ENCODE data around the gene SLCO4A1. TPM values are rescaled to one million over a fixed set of nuclear protein-coding genes. Genes with fewer than 3 reads are reported as not detected.
"Not testable (repeated sequence)": the region's sequence is repeated elsewhere in the genome, so short reads cannot be mapped to it uniquely, and the experiment has no call there.

The SLCO4A1 gene
- total RNA-seq, 4 donors from 2014 or later = 1.8 to 51.2 (median 29.9) TPM

DNA sequence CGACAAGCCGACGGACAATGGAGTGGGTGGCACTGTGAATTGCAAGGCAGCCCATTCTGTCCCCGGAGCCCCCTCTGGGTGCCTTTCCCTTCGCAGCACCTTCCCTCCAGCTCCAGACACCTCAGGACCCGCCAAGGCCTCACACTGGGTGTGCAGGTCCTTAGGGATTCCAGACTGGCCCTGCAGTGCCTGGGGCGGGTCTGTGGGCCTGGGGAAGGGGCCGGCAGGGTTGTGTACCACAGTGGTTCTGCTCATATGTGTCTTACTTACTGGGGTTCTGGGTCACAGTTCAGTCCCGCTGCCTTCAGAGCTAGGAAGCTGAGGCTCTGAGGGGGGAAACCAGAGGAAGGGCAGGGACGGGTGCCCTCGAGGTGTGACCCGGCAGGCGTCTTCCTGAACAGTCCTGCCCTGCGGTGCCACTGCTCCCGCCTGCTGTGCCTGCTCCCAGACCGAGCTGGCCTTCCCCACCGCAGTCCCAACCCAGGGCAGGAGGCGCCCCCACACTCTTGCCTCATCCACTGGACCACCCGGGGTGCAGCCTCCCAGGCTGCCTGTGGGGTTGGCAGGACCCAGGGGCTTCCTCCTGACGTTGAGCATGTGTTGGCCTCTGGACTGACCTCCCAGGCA is 16.3 kb upstream of the SLCO4A1 start:
- intact Hi-C loops (cut with DNase I; ENCODE audit: low total_unique reads) = no loop called here
- no peak overlapping the region for H3K4me3 ChIP-seq
- no peak for DNase-seq
- TF ChIP-seq POLR2A (IDR thresholded peaks at IDR 0.05) = no peak
- TF ChIP-seq, protein P1, sequence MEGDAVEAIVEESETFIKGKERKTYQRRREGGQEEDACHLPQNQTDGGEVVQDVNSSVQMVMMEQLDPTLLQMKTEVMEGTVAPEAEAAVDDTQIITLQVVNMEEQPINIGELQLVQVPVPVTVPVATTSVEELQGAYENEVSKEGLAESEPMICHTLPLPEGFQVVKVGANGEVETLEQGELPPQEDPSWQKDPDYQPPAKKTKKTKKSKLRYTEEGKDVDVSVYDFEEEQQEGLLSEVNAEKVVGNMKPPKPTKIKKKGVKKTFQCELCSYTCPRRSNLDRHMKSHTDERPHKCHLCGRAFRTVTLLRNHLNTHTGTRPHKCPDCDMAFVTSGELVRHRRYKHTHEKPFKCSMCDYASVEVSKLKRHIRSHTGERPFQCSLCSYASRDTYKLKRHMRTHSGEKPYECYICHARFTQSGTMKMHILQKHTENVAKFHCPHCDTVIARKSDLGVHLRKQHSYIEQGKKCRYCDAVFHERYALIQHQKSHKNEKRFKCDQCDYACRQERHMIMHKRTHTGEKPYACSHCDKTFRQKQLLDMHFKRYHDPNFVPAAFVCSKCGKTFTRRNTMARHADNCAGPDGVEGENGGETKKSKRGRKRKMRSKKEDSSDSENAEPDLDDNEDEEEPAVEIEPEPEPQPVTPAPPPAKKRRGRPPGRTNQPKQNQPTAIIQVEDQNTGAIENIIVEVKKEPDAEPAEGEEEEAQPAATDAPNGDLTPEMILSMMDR (IDR thresholded peaks at IDR 0.05) = no peak
- H3K9me3 ChIP-seq = no peaks in the 10 kb centered on the region
- H3K27ac ChIP-seq = no peak overlapping the region
- no peaks in the 10 kb centered on the region for H3K27me3 ChIP-seq
- peaks cover 9 to 12% of the 10 kb centered on the region in 2 donors for H3K4me1 ChIP-seq
- H3K36me3 ChIP-seq = no peaks in the 10 kb centered on the region

DNA sequence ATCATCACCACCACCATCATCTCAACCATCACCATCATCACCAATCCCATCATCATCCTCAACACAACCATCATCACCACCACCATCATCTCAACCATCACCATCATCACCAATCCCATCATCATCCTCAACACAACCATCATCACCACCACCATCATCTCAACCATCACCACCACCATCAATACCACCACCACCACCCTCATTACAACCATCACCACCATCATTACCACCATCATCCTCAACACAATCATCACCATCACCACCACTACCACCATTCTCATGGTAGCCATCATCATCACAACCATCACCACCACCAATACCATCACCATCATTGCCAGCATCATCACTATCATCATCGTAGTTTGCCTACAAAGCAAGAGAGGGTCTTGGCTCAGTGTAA is 14.9 kb upstream of the SLCO4A1 start:
- intact Hi-C loops (cut with DNase I; ENCODE audit: low total_unique reads); H3K36me3 ChIP-seq; H3K27me3 ChIP-seq; H3K4me3 ChIP-seq; DNase-seq; H3K9me3 ChIP-seq; H3K27ac ChIP-seq: not testable (repeated sequence)
- peaks cover 9 to 12% of the 10 kb centered on the region in 2 donors for H3K4me1 ChIP-seq

DNA sequence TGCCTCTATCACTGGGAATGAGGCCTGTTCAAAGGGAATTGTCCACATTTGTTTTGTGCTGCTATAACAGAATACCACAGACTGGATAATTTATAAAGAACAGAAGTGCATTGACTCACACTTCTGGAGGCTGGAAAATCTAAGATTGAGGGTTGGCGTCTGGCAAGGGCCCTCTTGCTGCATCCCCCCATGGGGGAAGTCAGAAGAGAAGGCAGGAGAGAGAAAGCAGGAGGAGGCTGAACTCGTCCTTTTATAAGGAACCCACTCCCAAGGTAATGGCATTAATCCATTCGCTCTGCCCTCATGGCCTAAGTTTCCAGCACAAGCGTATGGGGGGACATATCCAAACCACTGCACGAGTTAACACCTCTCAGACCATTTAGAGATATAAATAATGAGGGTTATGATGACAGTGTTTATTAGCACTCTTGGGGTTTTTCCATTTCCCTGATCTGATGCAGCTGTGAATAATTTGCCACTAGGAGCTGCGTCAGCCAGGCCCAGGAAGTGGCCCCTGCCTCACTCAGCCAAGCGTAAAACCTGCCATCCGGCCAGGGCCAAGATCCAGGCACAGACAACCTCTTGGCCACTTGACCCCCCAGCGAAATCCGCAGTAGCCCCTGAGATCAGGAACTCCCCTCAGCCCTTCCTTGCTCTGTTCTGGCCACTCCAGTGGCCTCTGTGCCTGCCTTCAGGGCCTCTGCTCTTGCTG is 14.2 kb upstream of the SLCO4A1 start:
- H3K27ac ChIP-seq = no peak overlapping the region
- H3K4me3 ChIP-seq = no peak overlapping the region
- no peaks in the 10 kb centered on the region for H3K36me3 ChIP-seq
- TF ChIP-seq, protein P1 (IDR thresholded peaks at IDR 0.05) = no peak
- TF ChIP-seq POLR2A (IDR thresholded peaks at IDR 0.05) = no peak
- H3K27me3 ChIP-seq = no peaks in the 10 kb centered on the region
- no peak for DNase-seq
- no peaks in the 10 kb centered on the region for H3K9me3 ChIP-seq
- H3K4me1 ChIP-seq = peaks cover 4 to 10% of the 10 kb centered on the region in 2 donors
- intact Hi-C loops (cut with DNase I; ENCODE audit: low total_unique reads) = no loop called here

DNA sequence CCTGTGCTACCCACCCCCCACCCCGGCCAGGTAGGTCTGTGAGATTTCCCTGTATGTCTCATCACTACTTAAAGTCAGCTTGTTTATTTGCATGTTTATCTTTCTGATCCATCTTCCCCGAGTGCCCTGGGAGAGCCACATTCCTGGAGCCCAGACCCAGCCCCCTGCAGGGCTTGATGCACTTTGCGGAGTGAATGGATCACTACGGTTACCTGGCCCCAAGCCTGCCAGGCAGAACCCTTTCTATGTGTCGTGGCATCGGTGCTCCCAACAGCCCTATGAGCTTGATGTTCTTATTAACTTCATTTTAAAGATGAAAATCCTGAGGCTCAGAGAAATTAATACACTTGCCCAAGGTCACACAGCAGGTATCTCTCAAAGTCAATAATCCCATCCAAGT is 13.6 kb upstream of the SLCO4A1 start:
- intact Hi-C loops (cut with DNase I; ENCODE audit: low total_unique reads) = no loop called here
- DNase-seq = no peak
- H3K27ac ChIP-seq = no peak overlapping the region
- H3K4me3 ChIP-seq = no peak overlapping the region
- no peaks in the 10 kb centered on the region for H3K9me3 ChIP-seq
- TF ChIP-seq, protein P1 (IDR thresholded peaks at IDR 0.05) = no peak
- TF ChIP-seq POLR2A (IDR thresholded peaks at IDR 0.05) = no peak
- no peaks in the 10 kb centered on the region for H3K27me3 ChIP-seq
- no peaks in the 10 kb centered on the region for H3K36me3 ChIP-seq
- peaks cover 0 to 4% of the 10 kb centered on the region in 2 donors for H3K4me1 ChIP-seq

DNA sequence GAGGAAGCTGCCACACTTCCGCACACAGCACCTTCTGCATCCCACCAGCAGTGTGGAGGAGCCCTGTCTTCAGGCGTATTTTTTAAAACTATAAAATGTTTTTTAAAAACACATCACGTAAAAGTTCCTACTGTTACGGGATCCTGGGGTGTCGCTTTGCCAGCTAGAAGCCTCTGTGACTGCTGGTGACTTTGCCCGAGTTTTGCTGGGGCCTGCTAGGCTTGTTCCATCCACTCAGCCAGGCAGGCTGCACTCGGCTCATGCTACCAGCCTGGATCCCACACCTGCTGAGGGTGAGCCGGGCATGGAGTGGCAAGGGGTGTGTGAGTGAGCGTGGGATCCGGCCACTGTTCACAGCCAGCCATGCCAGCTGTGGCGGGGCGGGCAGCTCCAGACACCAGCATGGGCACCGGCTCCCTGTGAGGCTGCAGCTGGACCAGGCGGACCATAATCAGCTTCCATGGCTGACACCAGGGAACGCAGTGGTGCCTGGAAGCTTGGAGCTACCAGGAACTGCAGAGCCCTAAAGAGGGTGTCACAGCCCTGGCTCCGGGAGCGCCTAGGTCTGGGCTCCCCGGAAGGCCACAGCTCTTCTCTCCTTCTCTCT is 12.3 kb upstream of the SLCO4A1 start:
- H3K9me3 ChIP-seq = no peaks in the 10 kb centered on the region
- TF ChIP-seq, protein P1 (IDR thresholded peaks at IDR 0.05) = no peak
- no peak for TF ChIP-seq POLR2A (IDR thresholded peaks at IDR 0.05)
- no peak for DNase-seq
- no peak overlapping the region for H3K4me3 ChIP-seq
- H3K36me3 ChIP-seq = no peaks in the 10 kb centered on the region
- H3K27ac ChIP-seq = no peak overlapping the region
- intact Hi-C loops (cut with DNase I; ENCODE audit: low total_unique reads) = no loop called here
- H3K27me3 ChIP-seq = no peaks in the 10 kb centered on the region
- H3K4me1 ChIP-seq = no peaks in the 10 kb centered on the region

Measured in uterus (tissue), 4 donors.